ENCODE results near the gene IFT52. TPM values are rescaled to one million over a fixed set of nuclear protein-coding genes. Genes with fewer than 3 reads are reported as not detected.
"Not testable (repeated sequence)": the region's sequence is repeated elsewhere in the genome, so short reads cannot be mapped to it uniquely, and the experiment has no call there.

The IFT52 gene
- total RNA-seq, 1 donor from 2014 or later, result 38.9 TPM

- H3K27me3 Mint-ChIP-seq (ENCODE audit: low read depth), result no peaks in the 10 kb centered on the region
- H3K27ac Mint-ChIP-seq (ENCODE audit: unreplicated experiment), result no peak overlapping the region
- H3K9me3 Mint-ChIP-seq (ENCODE audit: low read depth), result no peaks in the 10 kb centered on the region
- H3K36me3 Mint-ChIP-seq (ENCODE audit: low read depth), result peaks cover 14% of the 10 kb centered on the region
- H3K4me1 Mint-ChIP-seq (ENCODE audit: low read depth), result no peaks in the 10 kb centered on the region
- DNase-seq (ENCODE audit: low spot score), result no peak
- no peak overlapping the region for H3K4me3 Mint-ChIP-seq (ENCODE audit: unreplicated experiment)
- TF ChIP-seq CTCF (IDR thresholded peaks at IDR 0.05), result no peak
Measured at GRCh38 chr20:43605715-43606114, 15.0 kb downstream of the IFT52 start.

GRCh38 chr20:43607278-43607677, 16.5 kb downstream of the IFT52 start:
- not testable (repeated sequence) for H3K4me1 Mint-ChIP-seq (ENCODE audit: low read depth); H3K27me3 Mint-ChIP-seq (ENCODE audit: low read depth); H3K4me3 Mint-ChIP-seq (ENCODE audit: unreplicated experiment); H3K9me3 Mint-ChIP-seq (ENCODE audit: low read depth); H3K27ac Mint-ChIP-seq (ENCODE audit: unreplicated experiment); DNase-seq (ENCODE audit: low spot score)
- peaks cover 20% of the 10 kb centered on the region for H3K36me3 Mint-ChIP-seq (ENCODE audit: low read depth)

- Mint-ChIP-seq H3K36me3 (ENCODE audit: low read depth) (peaks cover 28% of the 10 kb centered on the region), H3K4me3 (ENCODE audit: unreplicated experiment) (no peak overlapping the region), H3K27me3 (ENCODE audit: low read depth) (no peaks in the 10 kb centered on the region), H3K27ac (ENCODE audit: unreplicated experiment) (no peak overlapping the region), H3K9me3 (ENCODE audit: low read depth) (no peaks in the 10 kb centered on the region), H3K4me1 (ENCODE audit: low read depth) (no peaks in the 10 kb centered on the region)
- no peak for DNase-seq (ENCODE audit: low spot score)
- no peak for TF ChIP-seq CTCF (IDR thresholded peaks at IDR 0.05)
Measured at GRCh38 chr20:43631598-43631997, 40.9 kb downstream of the IFT52 start.

- Mint-ChIP-seq H3K4me3 (ENCODE audit: unreplicated experiment) (no peak overlapping the region), H3K27me3 (ENCODE audit: low read depth) (no peaks in the 10 kb centered on the region)
- TF ChIP-seq CTCF (IDR thresholded peaks at IDR 0.05), result no peak
Measured at GRCh38 chr20:43636429-43636828, 45.7 kb downstream of the IFT52 start.

GRCh38 chr20:43642548-43642947, 51.8 kb downstream of the IFT52 start:
- no peak for TF ChIP-seq CTCF (IDR thresholded peaks at IDR 0.05)
- Mint-ChIP-seq H3K36me3 (ENCODE audit: low read depth) (peaks cover 25% of the 10 kb centered on the region), H3K27me3 (ENCODE audit: low read depth) (no peaks in the 10 kb centered on the region), H3K9me3 (ENCODE audit: low read depth) (no peaks in the 10 kb centered on the region), H3K27ac (ENCODE audit: unreplicated experiment) (no peak overlapping the region), H3K4me1 (ENCODE audit: low read depth) (no peaks in the 10 kb centered on the region), H3K4me3 (ENCODE audit: unreplicated experiment) (no peak overlapping the region)
- DNase-seq (ENCODE audit: low spot score), result no peak

More at GRCh38 chr20:43636429-43636828, 45.7 kb downstream of the IFT52 start:
- Mint-ChIP-seq H3K9me3 (ENCODE audit: low read depth) (no peaks in the 10 kb centered on the region), H3K36me3 (ENCODE audit: low read depth) (peaks cover 28% of the 10 kb centered on the region), H3K27ac (ENCODE audit: unreplicated experiment) (no peak overlapping the region), H3K4me1 (ENCODE audit: low read depth) (no peaks in the 10 kb centered on the region)
- DNase-seq (ENCODE audit: low spot score), result no peak

- TF ChIP-seq CTCF (IDR thresholded peaks at IDR 0.05), result no peak
- H3K27me3 Mint-ChIP-seq (ENCODE audit: low read depth), result no peaks in the 10 kb centered on the region
- no peaks in the 10 kb centered on the region for H3K9me3 Mint-ChIP-seq (ENCODE audit: low read depth)
- peaks cover under 1% of the 10 kb centered on the region for H3K4me1 Mint-ChIP-seq (ENCODE audit: low read depth)
- peaks cover 10% of the 10 kb centered on the region for H3K36me3 Mint-ChIP-seq (ENCODE audit: low read depth)
- H3K4me3 Mint-ChIP-seq (ENCODE audit: unreplicated experiment), result no peak overlapping the region
- no peak overlapping the region for H3K27ac Mint-ChIP-seq (ENCODE audit: unreplicated experiment)
- peak; percentile 11 for DNase-seq (ENCODE audit: low spot score)
Measured at GRCh38 chr20:43650997-43651525, 60.3 kb downstream of the IFT52 start.

- H3K4me1 Mint-ChIP-seq (ENCODE audit: low read depth); H3K36me3 Mint-ChIP-seq (ENCODE audit: low read depth); H3K27ac Mint-ChIP-seq (ENCODE audit: unreplicated experiment); H3K4me3 Mint-ChIP-seq (ENCODE audit: unreplicated experiment); H3K27me3 Mint-ChIP-seq (ENCODE audit: low read depth); H3K9me3 Mint-ChIP-seq (ENCODE audit: low read depth): not testable (repeated sequence)
- DNase-seq (ENCODE audit: low spot score), result peak; percentile 25
Measured at GRCh38 chr20:43651650-43652184, 61.0 kb downstream of the IFT52 start.

Measured in chondrocyte (in vitro differentiated cells).